GM18505 (cell line): ENCODE measurements around the gene CHURC1.

ENCODE experiments used
- ATAC-seq: cut with Tn5 transposase; IDR thresholded peaks from one replicate; pipeline ENCODE4 v1.9.1; 2021; ENCODE audit not compliant: unreplicated experiment
- POLR2A ChIP-seq: IDR thresholded peaks from 4 replicates; pipeline ENCODE4 v1.6.1; 2011; ENCODE audit warnings: borderline replicate concordance; ENCODE audit not compliant: insufficient read depth, insufficient read length; ENCODE audit errors: extremely low read depth

The CHURC1 gene

DNA sequence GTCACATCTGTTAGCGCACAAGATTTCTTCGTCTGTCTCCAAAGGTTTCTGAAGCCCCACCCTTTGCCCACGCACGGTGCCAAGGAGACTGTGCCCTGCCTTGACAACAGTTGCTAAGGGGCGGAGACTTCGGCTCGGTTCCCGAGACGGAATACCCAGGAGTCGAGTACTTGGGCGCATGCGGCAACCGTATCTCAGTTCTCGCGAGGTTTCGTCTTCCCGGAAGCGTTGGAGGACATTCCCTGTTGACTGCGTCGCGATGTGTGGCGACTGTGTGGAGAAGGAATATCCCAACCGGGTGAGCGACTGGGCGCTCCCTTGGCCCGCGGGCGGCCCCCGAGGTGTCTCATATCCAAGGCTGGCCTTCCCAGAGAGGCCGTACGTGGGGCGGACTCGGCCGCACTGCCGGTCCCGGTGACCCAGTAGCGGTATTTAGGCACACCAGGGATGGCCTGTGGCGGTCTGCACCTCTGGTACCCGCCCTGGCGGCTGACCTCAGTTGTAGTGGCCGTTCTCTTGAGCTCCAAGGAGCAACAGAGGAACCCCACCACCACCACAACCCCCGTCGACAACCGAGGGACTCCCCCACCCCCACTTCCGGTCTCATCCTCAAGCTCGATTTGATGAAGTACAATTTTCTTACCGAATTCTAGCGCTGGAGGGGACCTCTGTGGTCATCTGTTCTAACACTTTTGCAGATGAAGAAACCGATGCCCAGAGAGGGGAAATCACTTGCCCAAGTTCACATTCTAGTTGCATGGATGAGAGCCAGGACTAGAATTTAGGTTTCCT is at the start of gene CHURC1:
CHURC1 (plus strand) TSS at position 219 of the 792 bp plus-strand sequence; CDS start at position 260, 41 bp downstream.
- peak; percentile 91 for ATAC-seq
- TF ChIP-seq POLR2A: peak; percentile 96

DNA sequence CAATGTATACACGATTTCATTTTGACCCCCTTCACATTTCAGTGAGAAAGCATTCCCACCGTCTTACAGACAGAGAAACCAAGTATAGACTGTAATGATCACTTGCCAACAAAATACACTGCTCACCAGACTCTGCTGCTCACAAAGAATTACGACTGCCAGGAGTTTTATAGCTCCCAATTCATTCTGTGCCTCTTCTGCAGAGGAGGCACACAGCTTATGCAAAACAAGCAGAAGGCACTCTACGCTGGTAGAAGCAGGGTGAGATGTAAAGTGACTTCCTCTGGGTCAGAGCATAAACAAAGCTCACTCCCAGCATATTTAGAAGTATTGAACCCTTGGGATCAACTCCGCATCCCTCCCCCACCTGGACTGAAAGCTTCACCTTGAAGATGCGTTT is 49.1 kb upstream of the CHURC1 start:
- ATAC-seq: no peak
- TF ChIP-seq POLR2A: no peak

DNA sequence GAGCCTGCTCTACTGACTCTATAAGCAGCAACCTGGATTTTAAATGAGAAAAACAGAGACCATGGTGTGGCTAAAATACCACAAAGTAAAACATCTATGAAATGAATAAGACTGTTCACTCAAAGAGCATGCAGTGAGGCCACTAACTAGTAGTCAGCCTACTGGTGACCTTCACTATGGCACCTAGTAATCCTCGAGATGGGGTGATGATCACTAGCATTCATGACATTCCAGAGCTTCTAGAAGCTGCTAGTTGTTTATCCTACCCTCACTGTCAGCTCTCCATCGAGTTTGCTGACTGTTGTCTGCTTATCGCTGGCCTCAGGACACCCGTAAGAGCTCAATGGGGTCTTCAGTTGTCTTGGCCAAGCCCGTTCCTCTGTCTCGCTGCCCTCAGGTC is 48.3 kb upstream of the CHURC1 start:
- no peak for ATAC-seq
- no peak for TF ChIP-seq POLR2A

DNA sequence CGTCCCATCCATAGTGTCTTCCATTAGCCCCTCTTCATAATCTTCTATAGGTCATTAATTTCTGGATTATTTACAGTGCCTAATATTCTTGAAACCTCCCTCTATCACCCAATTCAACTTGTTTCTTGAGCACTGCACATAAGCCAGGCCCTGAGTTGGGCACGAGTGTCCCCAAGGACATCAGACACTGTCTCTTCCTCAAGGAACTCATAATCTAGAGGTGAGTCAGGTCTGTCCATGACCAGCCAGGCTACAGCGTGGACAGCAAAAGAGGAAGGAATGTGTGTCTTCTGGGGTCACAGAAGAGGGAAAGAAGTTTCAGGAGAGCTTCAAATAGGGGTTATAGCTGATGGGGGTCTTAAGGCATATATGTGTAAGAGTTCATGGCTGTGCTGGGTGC is 47.1 kb upstream of the CHURC1 start:
- no peak for TF ChIP-seq POLR2A
- no peak for ATAC-seq

DNA sequence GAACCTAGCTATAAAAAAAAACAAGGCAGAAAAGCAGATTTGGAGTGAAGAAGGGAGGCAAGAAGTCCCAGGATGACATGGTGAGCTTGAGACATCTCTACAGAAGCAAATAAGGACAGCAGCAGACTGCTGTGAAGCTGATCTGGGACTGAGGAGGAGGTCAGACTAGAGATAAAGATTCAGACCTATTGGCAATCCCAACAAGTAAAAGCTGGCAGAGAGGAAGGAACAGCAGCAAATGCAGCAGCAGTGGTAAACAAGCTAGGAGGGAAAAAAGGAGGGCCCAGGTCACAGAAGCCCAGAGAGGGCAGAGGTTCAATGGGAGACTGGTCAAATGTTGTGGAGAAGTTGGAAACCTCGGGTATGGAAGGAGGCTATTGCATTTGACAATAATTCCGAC is 45.9 kb upstream of the CHURC1 start:
- no peak for ATAC-seq
- no peak for TF ChIP-seq POLR2A

DNA sequence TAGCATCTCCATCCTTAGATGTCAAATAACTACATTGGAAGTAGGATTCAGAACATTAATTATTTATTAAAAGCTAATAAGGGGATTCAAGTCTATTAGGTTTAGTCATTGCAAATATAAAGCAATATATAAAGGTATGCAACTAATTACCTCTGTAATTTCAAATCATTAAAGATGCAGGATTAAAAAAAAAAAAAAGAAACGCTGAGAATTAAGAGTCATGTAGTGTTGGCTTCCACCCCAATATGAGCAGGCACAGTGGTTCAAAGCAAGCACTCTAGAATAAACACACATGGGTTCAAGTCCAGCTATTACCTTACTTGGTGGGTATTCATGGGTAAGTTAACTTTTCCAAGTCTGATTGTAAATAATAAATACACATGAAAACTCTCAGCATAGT is 45.4 kb upstream of the CHURC1 start:
- no peak for TF ChIP-seq POLR2A
- ATAC-seq: no peak

DNA sequence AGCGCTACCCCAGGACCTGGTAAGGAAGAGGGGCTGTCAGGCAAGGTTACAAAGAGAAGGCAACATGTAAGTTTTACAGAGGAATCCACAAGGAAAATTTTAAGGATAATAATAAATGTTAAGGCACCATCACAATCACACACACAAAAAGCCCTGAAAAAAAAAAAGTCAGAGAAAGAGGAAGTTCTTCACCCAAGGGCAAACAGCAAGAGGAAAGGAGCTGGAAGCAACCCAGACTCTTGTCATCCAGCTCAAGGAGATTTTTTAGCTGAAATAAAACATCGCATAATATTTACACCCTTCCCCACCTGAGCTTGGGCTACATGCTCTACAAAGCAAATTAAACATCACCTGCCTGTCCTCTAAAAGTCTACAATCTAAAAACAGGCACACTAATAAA is 44.1 kb upstream of the CHURC1 start:
- no peak for ATAC-seq
- TF ChIP-seq POLR2A: no peak

DNA sequence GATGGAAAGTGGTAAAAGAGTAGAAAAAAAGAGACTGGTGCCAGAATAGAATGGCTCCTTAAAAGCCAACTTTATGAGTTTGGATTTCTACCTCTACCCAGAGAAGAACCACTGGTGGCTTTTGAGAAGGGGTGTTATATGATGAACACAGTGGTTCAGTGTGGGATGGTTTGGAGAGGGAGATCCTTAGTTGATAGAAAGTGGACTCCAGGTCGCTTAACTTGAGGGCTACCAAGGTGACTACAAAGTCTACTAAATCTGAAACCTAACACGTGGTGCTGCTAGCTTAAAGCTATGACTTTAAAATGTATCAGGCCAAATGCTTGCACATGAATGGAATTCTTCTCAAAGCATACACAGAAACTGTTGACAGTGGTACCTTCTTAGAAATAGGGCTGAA is 42.9 kb upstream of the CHURC1 start:
- ATAC-seq: no peak
- TF ChIP-seq POLR2A: no peak

DNA sequence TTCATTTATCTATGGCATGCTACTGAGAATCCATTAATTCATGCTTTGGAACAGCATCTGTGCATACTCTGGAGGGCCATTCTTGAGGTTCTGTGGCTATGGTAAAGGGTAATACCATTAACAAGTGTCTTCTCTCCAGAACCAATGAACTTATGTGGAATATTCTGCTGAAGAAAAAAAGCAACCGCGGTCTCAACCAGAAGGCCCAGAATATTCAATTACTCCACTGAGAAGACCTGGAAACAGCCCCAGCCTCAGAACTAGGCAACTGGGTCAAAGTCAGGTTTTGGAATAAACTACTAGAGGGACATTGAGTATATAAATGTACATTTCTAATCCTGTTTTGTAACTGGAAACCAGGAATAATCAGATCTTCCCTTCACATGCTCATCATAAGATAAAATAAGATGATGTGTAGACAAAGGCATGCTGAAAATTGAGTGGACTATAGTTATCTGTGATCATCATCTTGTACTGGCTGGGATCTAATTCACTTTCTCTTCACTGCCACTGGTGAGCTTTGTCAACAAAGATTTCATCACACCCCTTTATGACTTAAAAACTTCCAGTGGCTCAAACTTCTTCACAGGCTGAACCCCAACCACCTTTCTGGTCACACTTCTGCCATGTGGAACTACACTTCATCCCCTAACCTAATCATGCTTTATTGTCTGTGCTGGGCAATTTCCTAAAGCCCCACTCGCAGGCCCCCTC is 40.6 kb upstream of the CHURC1 start:
- TF ChIP-seq POLR2A: no peak
- no peak for ATAC-seq

DNA sequence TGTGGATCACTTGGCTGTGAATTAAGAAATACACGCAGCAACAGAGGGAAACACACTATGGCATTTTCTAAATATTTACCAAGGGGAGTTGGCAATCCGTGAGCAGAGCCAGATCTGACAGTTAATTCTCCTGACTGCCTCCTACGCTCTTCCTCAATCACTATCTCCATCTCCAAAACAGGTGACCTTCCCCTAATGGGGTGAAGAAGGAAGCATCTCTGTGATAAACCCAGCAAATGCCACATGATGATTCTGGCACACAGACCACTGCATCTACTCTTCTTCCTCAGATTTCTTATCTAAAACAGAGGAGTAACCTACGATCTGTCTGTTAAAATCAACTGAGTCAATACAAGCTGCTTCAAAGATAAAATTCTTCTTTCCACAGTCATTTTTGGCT is 38.9 kb upstream of the CHURC1 start:
- ATAC-seq: no peak
- TF ChIP-seq POLR2A: no peak

DNA sequence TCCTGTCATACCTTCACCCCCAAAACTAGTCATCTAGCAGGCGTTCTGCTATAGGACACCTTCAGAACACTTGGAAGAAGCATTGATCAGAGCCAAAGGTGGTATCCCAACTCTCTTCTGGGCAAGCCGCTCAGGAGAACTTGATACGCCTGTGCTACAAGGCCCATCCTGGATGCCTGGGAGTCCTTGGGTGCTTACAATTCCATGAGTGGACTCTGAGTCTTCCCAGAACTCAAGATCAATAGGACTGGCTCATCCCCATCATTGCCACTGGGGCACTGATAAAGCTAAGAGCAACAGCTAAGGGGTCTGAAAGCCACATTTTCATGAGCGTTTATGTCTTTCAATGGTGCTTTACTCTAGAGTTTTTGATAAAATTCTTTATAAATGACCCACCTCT is 36.4 kb upstream of the CHURC1 start:
- no peak for ATAC-seq
- TF ChIP-seq POLR2A: no peak

DNA sequence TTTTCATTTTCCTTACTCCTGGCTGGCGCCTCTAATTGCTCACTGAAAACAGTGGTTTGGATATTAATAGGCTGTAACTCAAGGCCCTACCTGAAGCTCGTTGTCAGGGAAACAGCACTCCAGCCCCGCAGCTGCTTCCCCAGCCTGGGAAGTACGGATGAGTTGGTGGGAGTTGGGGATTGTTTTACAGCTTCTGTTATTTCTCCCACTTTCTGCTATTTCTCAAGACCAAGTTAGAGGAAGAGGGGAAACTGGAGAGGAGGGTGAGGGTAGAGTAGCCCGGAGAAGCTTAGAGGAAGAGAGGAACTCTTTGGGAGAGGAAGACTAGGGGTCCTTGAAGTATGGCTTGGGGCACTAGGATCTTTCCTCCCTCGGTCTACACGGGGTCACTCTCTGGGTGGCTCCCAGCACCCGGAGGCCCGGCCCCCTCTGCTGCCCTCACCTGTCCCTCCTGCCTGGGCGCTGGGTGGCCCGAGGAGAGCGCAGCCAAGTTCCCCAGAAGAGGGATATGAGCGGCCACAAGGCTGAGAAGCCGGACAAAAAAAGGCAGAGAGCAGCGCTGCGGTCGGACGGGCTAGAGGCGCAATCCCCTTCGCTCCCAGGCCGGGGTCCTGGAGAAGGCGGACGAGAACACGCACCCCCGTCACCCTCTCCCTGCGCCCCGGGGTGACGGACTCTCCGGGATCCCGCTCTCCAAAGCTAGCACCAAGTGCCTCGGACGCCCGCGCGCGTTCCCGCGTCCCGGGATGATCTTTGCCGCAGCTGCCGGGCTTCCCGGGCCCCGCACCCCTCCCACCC is 35.2 kb upstream of the CHURC1 start:
- ATAC-seq: no peak
- TF ChIP-seq POLR2A: no peak

DNA sequence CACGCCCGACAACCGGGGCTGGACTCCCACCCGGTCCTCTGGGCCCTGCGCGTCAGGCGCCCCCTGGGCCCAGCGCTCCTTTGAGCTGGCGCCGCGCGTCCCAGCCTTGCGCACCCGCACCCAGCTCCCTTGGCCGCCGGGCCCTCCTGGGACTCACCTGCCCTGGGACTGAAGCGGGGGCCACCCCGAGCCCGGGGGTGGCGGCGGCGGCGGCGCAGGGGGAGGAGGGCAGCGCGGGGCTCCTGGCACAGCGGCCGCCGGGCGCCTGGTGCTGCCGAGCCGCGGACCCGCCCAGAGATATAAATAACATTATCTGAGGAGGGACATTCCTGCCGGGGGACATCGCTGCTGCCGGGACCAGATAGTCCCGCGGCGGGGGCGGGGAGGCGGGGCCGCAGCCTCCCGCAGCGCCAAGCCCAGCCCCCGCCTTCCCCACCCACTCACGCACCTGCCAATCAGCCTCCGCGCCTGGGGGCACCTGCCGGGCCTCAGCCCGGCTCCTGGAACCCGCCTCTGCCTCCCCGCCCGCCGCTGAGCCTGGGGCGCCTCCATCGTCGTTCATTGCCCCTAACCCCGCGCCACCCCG is 34.5 kb upstream of the CHURC1 start, which contains the start of gene SPTB:
SPTB (minus strand) TSS at position 273 of the 586 bp plus-strand sequence. CDS start 56,813 bp downstream, outside the sequence.
- no peak for TF ChIP-seq POLR2A
- no peak for ATAC-seq
